Measurements from ENCODE around the gene PDE4B. TPM values are rescaled to one million over a fixed set of nuclear protein-coding genes. Genes with fewer than 3 reads are reported as not detected.

PDE4B gene
- total RNA-seq, 4 donors from 2014 or later: 3.7 to 16.6 (median 5.1) TPM

DNA sequence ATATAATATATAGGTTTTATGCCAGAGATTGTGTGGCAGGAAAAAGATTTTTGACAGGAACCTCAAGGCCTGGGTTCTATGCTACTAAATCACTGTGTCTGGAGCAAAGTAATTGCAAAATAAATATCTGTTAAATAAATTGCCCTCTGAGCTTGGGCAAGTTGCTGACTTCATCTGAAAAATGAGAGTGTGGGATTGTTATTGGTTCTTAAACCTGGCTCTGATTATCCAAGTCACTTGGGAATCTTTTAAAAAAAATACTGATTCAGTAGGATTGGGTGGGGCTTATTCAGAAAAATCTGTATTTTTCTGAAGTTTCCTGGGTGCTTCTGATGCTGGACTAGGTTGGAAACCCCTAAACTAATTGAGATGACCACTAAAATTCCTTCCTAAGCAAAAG is 567.1 kb downstream of the PDE4B start:
- TF ChIP-seq EP300 (IDR thresholded peaks at IDR 0.05) (no peak), POLR2AphosphoS5 (IDR thresholded peaks at IDR 0.05) (no peak), POLR2A (IDR thresholded peaks at IDR 0.05; ENCODE audit: low read depth) (no peak)
- TF ChIP-seq, protein P1, sequence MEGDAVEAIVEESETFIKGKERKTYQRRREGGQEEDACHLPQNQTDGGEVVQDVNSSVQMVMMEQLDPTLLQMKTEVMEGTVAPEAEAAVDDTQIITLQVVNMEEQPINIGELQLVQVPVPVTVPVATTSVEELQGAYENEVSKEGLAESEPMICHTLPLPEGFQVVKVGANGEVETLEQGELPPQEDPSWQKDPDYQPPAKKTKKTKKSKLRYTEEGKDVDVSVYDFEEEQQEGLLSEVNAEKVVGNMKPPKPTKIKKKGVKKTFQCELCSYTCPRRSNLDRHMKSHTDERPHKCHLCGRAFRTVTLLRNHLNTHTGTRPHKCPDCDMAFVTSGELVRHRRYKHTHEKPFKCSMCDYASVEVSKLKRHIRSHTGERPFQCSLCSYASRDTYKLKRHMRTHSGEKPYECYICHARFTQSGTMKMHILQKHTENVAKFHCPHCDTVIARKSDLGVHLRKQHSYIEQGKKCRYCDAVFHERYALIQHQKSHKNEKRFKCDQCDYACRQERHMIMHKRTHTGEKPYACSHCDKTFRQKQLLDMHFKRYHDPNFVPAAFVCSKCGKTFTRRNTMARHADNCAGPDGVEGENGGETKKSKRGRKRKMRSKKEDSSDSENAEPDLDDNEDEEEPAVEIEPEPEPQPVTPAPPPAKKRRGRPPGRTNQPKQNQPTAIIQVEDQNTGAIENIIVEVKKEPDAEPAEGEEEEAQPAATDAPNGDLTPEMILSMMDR (IDR thresholded peaks at IDR 0.05): no peak
- intact Hi-C loops (cut with DNase I): no loop called here
- H3K27ac ChIP-seq (replicated peaks in 1 of 4): peak overlapping the region in 2 of 4 donors; percentile 4 to 6
- H3K4me1 ChIP-seq: peaks cover 16 to 31% (median 21%) of the 10 kb centered on the region in 4 donors
- DNase-seq (ENCODE audit: extremely low spot score): no peak
- no peaks in the 10 kb centered on the region for H3K9me3 ChIP-seq
- H3K27me3 ChIP-seq: no peaks in the 10 kb centered on the region
- peaks cover 0 to 33% (median 14%) of the 10 kb centered on the region in 4 donors for H3K36me3 ChIP-seq
- no peak overlapping the region for H3K4me3 ChIP-seq

DNA sequence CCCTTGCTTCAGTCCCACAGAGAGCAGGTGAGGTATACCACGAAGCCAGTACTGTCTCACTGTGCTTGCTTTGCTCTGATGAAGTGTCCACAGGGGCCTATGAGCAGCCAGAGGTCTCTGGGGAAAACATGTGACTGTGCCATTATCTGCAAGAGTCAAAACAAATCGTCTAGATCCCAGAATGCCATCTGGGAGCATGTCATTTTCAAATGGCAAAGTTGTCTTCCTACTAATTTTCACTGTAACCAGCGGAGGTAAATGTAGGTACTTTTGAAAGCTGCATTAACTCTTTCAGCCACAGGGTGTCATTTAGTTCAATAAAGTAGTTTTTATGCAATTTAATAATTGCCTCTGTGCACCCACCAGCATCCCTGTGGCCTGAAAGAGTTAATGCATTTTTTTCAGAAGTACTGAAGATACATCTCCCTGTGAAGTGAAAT is 567.6 kb downstream of the PDE4B start:
- TF ChIP-seq, protein P1 (IDR thresholded peaks at IDR 0.05): no peak
- no peak for TF ChIP-seq POLR2A (IDR thresholded peaks at IDR 0.05; ENCODE audit: low read depth)
- TF ChIP-seq POLR2AphosphoS5 (IDR thresholded peaks at IDR 0.05): no peak
- no peak for TF ChIP-seq EP300 (IDR thresholded peaks at IDR 0.05)
- DNase-seq (ENCODE audit: extremely low spot score): no peak
- Histone ChIP-seq H3K27me3 (no peaks in the 10 kb centered on the region), H3K9me3 (no peaks in the 10 kb centered on the region), H3K4me1 (peaks cover 15 to 30% (median 21%) of the 10 kb centered on the region in 4 donors), H3K36me3 (peaks cover 0 to 38% (median 14%) of the 10 kb centered on the region in 4 donors), H3K27ac (replicated peaks in 1 of 4) (peak overlapping the region in 1 of 4 donors; percentile 4), H3K4me3 (no peak overlapping the region)
- intact Hi-C loops (cut with DNase I): no loop called here
- WGBS: 69% methylated on average over 3 of the region's 3 CpGs

DNA sequence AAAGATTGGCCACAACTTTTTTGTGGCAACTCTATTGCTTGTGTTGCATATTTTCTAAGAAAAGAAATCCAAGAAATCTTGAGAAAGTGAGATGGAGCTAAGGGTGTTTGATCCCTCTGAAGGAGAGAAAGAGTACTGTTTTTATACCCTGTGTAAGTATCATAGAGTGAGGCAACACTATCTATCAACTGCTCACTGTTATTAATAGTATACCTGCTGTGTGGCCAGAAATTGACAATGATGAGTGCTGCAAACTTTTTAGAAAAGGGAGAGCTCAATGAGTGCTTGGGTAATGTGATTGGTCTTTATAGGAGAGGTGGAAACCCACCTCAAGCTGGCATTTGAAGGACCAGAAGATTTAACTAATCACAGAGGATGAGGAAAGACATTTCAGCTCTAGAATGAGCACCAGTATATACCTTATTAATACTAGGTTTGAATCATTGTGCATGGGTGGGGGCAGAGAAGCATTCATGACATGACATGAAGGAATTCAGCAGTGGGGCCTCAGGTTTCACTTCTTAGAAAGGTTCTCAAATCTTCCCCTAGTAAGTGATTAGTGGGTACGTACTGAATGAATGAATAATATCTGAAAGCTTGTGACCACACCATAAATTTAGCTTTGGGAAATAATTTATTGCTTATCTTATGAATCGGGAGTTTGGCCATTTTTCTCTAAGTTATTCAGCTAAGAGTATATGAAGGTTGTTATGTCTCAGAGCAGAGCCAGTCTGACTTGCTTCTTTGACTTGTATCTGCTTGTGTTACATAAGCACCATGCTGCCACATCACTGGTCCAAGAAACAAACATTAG is 572.1 kb downstream of the PDE4B start:
- peaks cover 0 to 79% (median 35%) of the 10 kb centered on the region in 4 donors for H3K36me3 ChIP-seq
- 85% methylated on average over 2 of the region's 2 CpGs for WGBS
- intact Hi-C loops (cut with DNase I): no loop called here
- no peak overlapping the region for H3K27ac ChIP-seq (replicated peaks in 1 of 4)
- H3K4me1 ChIP-seq: peaks cover 9 to 10% (median 9%) of the 10 kb centered on the region in 4 donors
- no peaks in the 10 kb centered on the region for H3K9me3 ChIP-seq
- no peak for DNase-seq (ENCODE audit: extremely low spot score)
- no peak overlapping the region for H3K4me3 ChIP-seq
- H3K27me3 ChIP-seq: no peaks in the 10 kb centered on the region
- TF ChIP-seq, protein P1 (IDR thresholded peaks at IDR 0.05): no peak
- no peak for TF ChIP-seq POLR2A (IDR thresholded peaks at IDR 0.05; ENCODE audit: low read depth)
- TF ChIP-seq POLR2AphosphoS5 (IDR thresholded peaks at IDR 0.05): no peak
- TF ChIP-seq EP300 (IDR thresholded peaks at IDR 0.05): no peak

DNA sequence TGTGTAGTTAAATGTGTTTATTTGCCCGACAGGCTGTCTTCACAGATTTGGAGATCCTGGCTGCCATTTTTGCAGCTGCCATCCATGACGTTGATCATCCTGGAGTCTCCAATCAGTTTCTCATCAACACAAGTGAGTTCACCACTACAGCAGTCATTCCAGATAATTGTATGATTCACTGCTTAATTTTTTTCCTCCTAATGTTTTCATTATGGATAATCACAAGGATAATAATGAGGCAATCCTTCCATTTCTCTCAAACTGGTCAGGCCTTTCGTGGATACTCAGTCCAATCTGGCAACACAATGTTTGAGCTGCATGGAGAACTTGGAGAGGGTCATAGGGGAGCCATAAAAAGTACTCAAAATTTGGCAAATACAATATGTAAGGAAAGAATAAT is 572.9 kb downstream of the PDE4B start:
- WGBS: 84% methylated on average over 3 of the region's 3 CpGs
- intact Hi-C loops (cut with DNase I): no loop called here
- Histone ChIP-seq H3K27me3 (no peaks in the 10 kb centered on the region), H3K9me3 (no peaks in the 10 kb centered on the region), H3K36me3 (peaks cover 0 to 79% (median 36%) of the 10 kb centered on the region in 4 donors), H3K4me3 (no peak overlapping the region), H3K4me1 (peaks cover under 1 to 1% (median under 1%) of the 10 kb centered on the region in 4 donors), H3K27ac (replicated peaks in 1 of 4) (no peak overlapping the region)
- DNase-seq (ENCODE audit: extremely low spot score): no peak
- TF ChIP-seq EP300 (IDR thresholded peaks at IDR 0.05) (no peak), POLR2AphosphoS5 (IDR thresholded peaks at IDR 0.05) (no peak), POLR2A (IDR thresholded peaks at IDR 0.05; ENCODE audit: low read depth) (no peak)
- TF ChIP-seq, protein P1 (IDR thresholded peaks at IDR 0.05): no peak

Measured in esophagus muscularis mucosa (tissue), 4 donors.